Forelimb muscle (tissue), 1 donor: Measurements from ENCODE around the gene ZNF235. TPM values are rescaled to one million over a fixed set of nuclear protein-coding genes. Genes with fewer than 3 reads are reported as not detected.
"Not testable (repeated sequence)": the region's sequence is repeated elsewhere in the genome, so short reads cannot be mapped to it uniquely, and the experiment has no call there.

Source experiments
- DNase-seq: peaks from one replicate; pipeline ENCODE4 v3.0.0-alpha.2; 2013; ENCODE audit warnings: low read depth
- polyA plus RNA-seq: library from polyadenylated mRNA; unstranded; fragments of 120-200 nt; gene quantifications from one replicate; pipeline ENCODE4 v1.2.1, GENCODE V29; 2013; ENCODE audit not compliant: insufficient read length

Gene ZNF235
- polyA plus RNA-seq, 1 donor: 5.4 TPM

DNA sequence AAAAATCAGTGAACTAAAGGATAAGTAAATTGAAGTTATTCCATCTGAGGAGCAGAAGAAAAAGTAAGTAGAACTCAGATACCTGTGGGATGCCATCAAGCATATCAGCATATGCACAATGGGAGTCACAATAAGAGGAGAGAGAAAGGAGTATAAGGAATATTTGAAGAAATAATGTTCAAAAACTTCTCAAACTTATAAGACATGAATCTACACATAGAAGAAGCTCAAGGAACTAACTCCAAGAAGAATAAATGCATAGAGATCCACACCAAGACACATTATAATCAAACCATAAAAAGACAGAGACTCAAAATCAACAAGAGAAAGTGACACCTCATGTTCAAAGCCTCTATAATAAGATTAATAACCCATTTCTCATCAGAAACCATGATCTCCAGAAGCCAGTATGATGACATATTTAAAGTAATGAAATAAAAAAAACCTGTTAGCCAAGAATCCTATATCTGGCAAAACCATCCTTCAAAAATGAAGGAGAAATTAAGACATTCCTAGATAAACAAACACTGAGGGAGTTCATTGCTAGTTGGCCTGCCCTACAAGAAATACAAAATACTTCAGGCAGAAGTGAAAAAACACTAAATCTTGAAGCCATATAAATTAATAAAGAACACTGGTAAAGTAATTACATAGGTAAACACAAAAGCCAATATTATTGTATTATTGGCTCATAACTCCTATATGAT, 49.0 kb downstream of the ZNF235 start:
- DNase-seq: no peak

DNA sequence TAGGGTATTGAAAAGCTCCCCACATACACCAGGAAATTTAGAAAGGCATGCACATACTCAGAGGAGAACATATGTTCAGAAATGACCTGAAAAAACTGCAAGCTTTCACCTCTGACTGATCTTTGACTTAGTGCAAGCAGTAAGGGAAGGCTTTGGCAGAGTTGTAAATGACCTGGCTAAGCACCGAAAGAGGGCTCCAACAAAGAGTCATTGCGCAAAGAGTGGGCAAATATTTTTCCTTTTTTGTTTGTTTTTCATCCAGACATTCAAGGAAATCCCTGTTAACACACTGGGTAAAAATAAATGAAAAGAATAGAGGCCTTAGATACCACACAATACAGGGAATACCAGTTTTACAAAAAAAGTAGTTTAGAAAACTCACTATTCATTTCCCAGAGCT, 50.3 kb downstream of the ZNF235 start:
- DNase-seq: no peak

DNA sequence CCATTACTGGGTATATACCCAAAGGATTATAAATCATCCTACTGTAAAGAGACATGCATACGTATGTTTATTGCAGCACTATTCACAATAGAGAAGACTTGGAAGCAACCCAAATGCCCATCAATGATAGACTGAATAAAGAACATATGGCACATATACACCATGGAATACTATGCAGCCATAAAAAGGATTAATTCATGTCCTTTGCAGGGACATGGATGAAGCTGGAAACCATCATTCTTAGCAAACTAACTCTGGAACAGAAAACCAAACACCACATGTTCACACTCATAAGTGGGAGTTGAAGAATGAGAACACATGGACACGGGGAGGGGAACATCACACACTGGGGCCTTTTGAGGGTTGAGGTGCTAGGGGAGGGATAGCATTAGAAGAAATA, 51.4 kb downstream of the ZNF235 start:
- not testable (repeated sequence) for DNase-seq

DNA sequence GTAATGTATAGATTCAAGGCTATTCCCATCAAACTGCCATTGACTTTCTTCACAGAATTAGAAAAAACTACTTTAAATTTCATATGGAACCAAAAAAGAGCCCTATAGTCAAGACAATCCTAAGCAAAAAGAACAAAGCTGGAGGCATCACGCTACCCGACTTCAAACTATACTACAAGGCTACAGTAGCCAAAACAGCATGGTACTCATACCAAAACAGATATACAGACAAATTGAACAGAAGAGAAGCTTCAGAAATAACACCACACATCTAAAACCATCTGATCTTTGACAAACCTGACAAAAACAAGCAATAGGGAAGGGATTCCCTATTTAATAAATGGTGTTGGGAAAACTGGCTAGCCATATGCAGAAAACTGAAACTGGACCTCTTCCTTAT, 52.5 kb downstream of the ZNF235 start:
- DNase-seq: not testable (repeated sequence)

DNA sequence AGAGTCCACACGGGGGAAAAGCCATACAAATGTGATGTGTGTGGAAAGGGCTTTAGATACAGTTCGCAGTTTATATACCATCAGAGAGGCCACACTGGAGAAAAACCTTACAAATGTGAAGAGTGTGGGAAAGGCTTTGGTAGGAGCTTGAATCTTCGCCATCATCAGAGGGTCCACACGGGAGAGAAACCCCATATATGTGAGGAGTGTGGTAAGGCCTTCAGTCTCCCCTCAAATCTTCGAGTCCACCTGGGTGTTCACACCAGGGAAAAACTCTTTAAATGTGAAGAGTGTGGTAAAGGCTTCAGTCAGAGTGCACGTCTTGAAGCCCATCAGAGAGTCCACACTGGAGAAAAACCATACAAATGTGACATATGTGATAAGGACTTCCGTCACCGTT, 68.4 kb downstream of the ZNF235 start:
- no peak for DNase-seq

Other genes starting within 250 kb of the ZNF235 start
- 2.6 TPM for gene ZNF284, start 232.9 kb downstream of the ZNF235 start, polyA plus RNA-seq
- gene ZNF224, start 210.7 kb downstream of the ZNF235 start, polyA plus RNA-seq: 16.8 TPM
- gene ZNF225, start 191.6 kb downstream of the ZNF235 start, polyA plus RNA-seq: 4.0 TPM
- gene ZNF234, start 163.5 kb downstream of the ZNF235 start, polyA plus RNA-seq: 9.4 TPM
- 12.4 TPM for gene ZNF226, start 139.9 kb downstream of the ZNF235 start, polyA plus RNA-seq
- gene ZNF227, start 92.5 kb downstream of the ZNF235 start, polyA plus RNA-seq: 12.9 TPM
- 2.7 TPM for gene ZNF233, start 45.1 kb downstream of the ZNF235 start, polyA plus RNA-seq
- 5.0 TPM for gene ZNF112, start 51.7 kb upstream of the ZNF235 start, polyA plus RNA-seq
- gene ZNF285, start 96.6 kb upstream of the ZNF235 start, polyA plus RNA-seq: 6.3 TPM
- 4.8 TPM for gene ZNF229, start 143.4 kb upstream of the ZNF235 start, polyA plus RNA-seq
- 6.4 TPM for gene ZNF180, start 195.5 kb upstream of the ZNF235 start, polyA plus RNA-seq
- gene CEACAM20, start 224.7 kb upstream of the ZNF235 start, polyA plus RNA-seq: not detected